Measurements from ENCODE around the gene GRIN3A.

Gene GRIN3A

GRCh38 chr9:101567725-101568350, 170.6 kb downstream of the GRIN3A start:
- no peaks in the 10 kb centered on the region for H3K27me3 ChIP-seq (ENCODE audit: insufficient read depth, low read length, poor library complexity)
- no peak overlapping the region for H3K9ac ChIP-seq (ENCODE audit: low read depth, low read length)
- DNase-seq (no peak), ATAC-seq (ENCODE audit: insufficient read depth, low read depth) (no peak)
- peaks cover 27% of the 10 kb centered on the region for H3K36me3 ChIP-seq (ENCODE audit: insufficient read depth, low read length)
- no peak overlapping the region for H3K4me3 ChIP-seq (ENCODE audit: low read depth in 1 of 2, low read length in 2 of 2)
- H3K79me2 ChIP-seq (ENCODE audit: insufficient read depth, low read length), result no peaks in the 10 kb centered on the region
- H4K20me1 ChIP-seq (ENCODE audit: insufficient read depth, low read length), result no peaks in the 10 kb centered on the region
- no peak overlapping the region for H3K27ac ChIP-seq (ENCODE audit: low read length)
- H3K4me1 ChIP-seq (ENCODE audit: insufficient read depth, low read length), result no peaks in the 10 kb centered on the region
- H2AFZ ChIP-seq (ENCODE audit: low read depth, low read length), result no peak overlapping the region
- no peaks in the 10 kb centered on the region for H3K9me3 ChIP-seq (ENCODE audit: insufficient read depth, low read length, severe bottlenecking)
- H3K4me2 ChIP-seq (ENCODE audit: insufficient read depth, low read length), result no peak overlapping the region
- TF ChIP-seq CTCF (IDR thresholded peaks at IDR 0.05; ENCODE audit: borderline replicate concordance, extremely low read depth, low read length, poor library complexity, severe bottlenecking), result no peak
- TF ChIP-seq EZH2 (IDR thresholded peaks at IDR 0.05; ENCODE audit: borderline replicate concordance, low read depth, low read length, severe bottlenecking), result no peak

GRCh38 chr9:101566904-101567724, 171.3 kb downstream of the GRIN3A start:
- H3K4me1 ChIP-seq (ENCODE audit: insufficient read depth, low read length), result no peaks in the 10 kb centered on the region
- H3K9ac ChIP-seq (ENCODE audit: low read depth, low read length), result no peak overlapping the region
- no peak overlapping the region for H3K4me3 ChIP-seq (ENCODE audit: low read depth in 1 of 2, low read length in 2 of 2)
- H4K20me1 ChIP-seq (ENCODE audit: insufficient read depth, low read length), result no peaks in the 10 kb centered on the region
- peaks cover 34% of the 10 kb centered on the region for H3K36me3 ChIP-seq (ENCODE audit: insufficient read depth, low read length)
- ATAC-seq (ENCODE audit: insufficient read depth, low read depth) (0 out of 3 replicates have a peak, but pooled peaks have one; percentile 39), DNase-seq (peak; percentile 7)
- H3K27ac ChIP-seq (ENCODE audit: low read length), result no peak overlapping the region
- H2AFZ ChIP-seq (ENCODE audit: low read depth, low read length), result no peak overlapping the region
- no peak overlapping the region for H3K4me2 ChIP-seq (ENCODE audit: insufficient read depth, low read length)
- H3K9me3 ChIP-seq (ENCODE audit: insufficient read depth, low read length, severe bottlenecking), result no peaks in the 10 kb centered on the region
- TF ChIP-seq CTCF (IDR thresholded peaks at IDR 0.05; ENCODE audit: borderline replicate concordance, extremely low read depth, low read length, poor library complexity, severe bottlenecking) (peak; percentile 53), EZH2 (IDR thresholded peaks at IDR 0.05; ENCODE audit: borderline replicate concordance, low read depth, low read length, severe bottlenecking) (no peak)
- no peaks in the 10 kb centered on the region for H3K27me3 ChIP-seq (ENCODE audit: insufficient read depth, low read length, poor library complexity)
- no peaks in the 10 kb centered on the region for H3K79me2 ChIP-seq (ENCODE audit: insufficient read depth, low read length)

- no peak for ATAC-seq (ENCODE audit: insufficient read depth, low read depth)
Measured at GRCh38 chr9:101564252-101564651, 174.2 kb downstream of the GRIN3A start.

More at GRCh38 chr9:101564252-101564651, 174.2 kb downstream of the GRIN3A start:
- H3K4me2 ChIP-seq (ENCODE audit: insufficient read depth, low read length), result no peak overlapping the region
- H3K27me3 ChIP-seq (ENCODE audit: insufficient read depth, low read length, poor library complexity), result no peaks in the 10 kb centered on the region
- H4K20me1 ChIP-seq (ENCODE audit: insufficient read depth, low read length), result no peaks in the 10 kb centered on the region
- no peak for TF ChIP-seq CTCF (IDR thresholded peaks at IDR 0.05; ENCODE audit: borderline replicate concordance, extremely low read depth, low read length, poor library complexity, severe bottlenecking)
- no peak for TF ChIP-seq EZH2 (IDR thresholded peaks at IDR 0.05; ENCODE audit: borderline replicate concordance, low read depth, low read length, severe bottlenecking)
- H3K27ac ChIP-seq (ENCODE audit: low read length), result no peak overlapping the region
- peaks cover 56% of the 10 kb centered on the region for H3K36me3 ChIP-seq (ENCODE audit: insufficient read depth, low read length)
- H3K9me3 ChIP-seq (ENCODE audit: insufficient read depth, low read length, severe bottlenecking), result no peaks in the 10 kb centered on the region
- H2AFZ ChIP-seq (ENCODE audit: low read depth, low read length), result no peak overlapping the region
- no peaks in the 10 kb centered on the region for H3K79me2 ChIP-seq (ENCODE audit: insufficient read depth, low read length)
- no peak overlapping the region for H3K9ac ChIP-seq (ENCODE audit: low read depth, low read length)
- no peak for DNase-seq
- H3K4me3 ChIP-seq (ENCODE audit: low read depth in 1 of 2, low read length in 2 of 2), result no peak overlapping the region
- no peaks in the 10 kb centered on the region for H3K4me1 ChIP-seq (ENCODE audit: insufficient read depth, low read length)
